ENCODE data around the gene PYGB.

DNA sequence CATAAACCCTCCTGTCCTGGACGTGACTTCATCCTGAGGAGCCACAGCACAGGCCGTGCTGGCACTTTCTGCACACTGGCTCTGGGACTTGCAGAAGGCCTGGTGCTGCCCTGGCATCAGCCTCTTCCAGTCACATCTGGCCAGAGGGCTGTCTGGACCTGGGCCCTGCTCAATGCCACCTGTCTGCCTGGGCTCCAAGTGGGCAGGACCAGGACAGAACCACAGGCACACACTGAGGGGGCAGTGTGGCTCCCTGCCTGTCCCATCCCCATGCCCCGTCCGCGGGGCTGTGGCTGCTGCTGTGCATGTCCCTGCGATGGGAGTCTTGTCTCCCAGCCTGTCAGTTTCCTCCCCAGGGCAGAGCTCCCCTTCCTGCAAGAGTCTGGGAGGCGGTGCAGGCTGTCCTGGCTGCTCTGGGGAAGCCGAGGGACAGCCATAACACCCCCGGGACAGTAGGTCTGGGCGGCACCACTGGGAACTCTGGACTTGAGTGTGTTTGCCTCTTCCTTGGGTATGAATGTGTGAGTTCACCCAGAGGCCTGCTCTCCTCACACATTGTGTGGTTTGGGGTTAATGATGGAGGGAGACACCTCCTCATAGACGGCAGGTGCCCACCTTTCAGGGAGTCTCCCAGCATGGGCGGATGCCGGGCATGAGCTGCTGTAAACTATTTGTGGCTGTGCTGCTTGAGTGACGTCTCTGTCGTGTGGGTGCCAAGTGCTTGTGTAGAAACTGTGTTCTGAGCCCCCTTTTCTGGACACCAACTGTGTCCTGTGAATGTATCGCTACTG lies 22.0 kb upstream of the PYGB start:
- TF ChIP-seq SUZ12 (IDR thresholded peaks at IDR 0.05; ENCODE audit: extremely low read depth, insufficient read depth, insufficient read length) (no peak), YY1 (IDR thresholded peaks at IDR 0.05; ENCODE audit: insufficient read depth, insufficient read length) (no peak)

Measured in NT2/D1 (cell line).